A549 (cell line): ENCODE measurements around the gene THAP3. TPM values are rescaled to one million over a fixed set of nuclear protein-coding genes. Genes with fewer than 3 reads are reported as not detected.

Experiments
- ATAC-seq, 2 experiments: fragments of 200-7000 bp in 1 of 2; fragments of >200 bp in 1 of 2; cut with Nextera tagmentation in 1 of 2; cut with Tn5 transposase in 1 of 2; 3 replicates each; pipeline versions ENCODE4 v1.8.0 to v1.9.1; 2018 to 2020; ENCODE audit warnings: mild to moderate bottlenecking in 1 of 2, moderate library complexity in 1 of 2
- CTCF ChIA-PET: fragments of 300-600 bp; sonication (Branson Sonifier 250); formaldehyde crosslinking; extraction: SDS; loops from one replicate; lab custom pipeline; 2021; ENCODE audit warnings: antibody characterized with exemption, inconsistent platforms; lab: Yijun Ruan, JAX
- POLR2A ChIA-PET: fragments of 350-600 bp; formaldehyde crosslinking; extraction: SDS; loops from one replicate; lab custom pipeline; 2021; ENCODE audit warnings: antibody characterized with exemption, inconsistent platforms; lab: Yijun Ruan, JAX
- DNase-seq, 2 experiments: peaks; one replicate each; pipeline versions ENCODE4 v3.0.0 to v3.0.0-alpha.2; 2011 to 2016; ENCODE audit warnings: low read depth in 1 of 2, low spot score in 1 of 2
- FAIRE-seq: peaks from 2 replicates; lab custom pipeline; 2011; peaks lifted over from hg19 to GRCh38; lab: Jason Lieb, UNC
- H3K27ac ChIP-seq, 2 experiments: fragments of >200 bp; sonication (Bioruptor Twin); formaldehyde crosslinking; 3 replicates each; pipeline ENCODE4 v1.5.1; 2016 to 2017
- H3K4me1 ChIP-seq: fragments of >200 bp; sonication (Bioruptor Twin); formaldehyde crosslinking; 3 replicates; pipeline ENCODE4 v1.6.1; 2016
- H3K4me2 ChIP-seq: fragments of >200 bp; sonication (Bioruptor Twin); formaldehyde crosslinking; 3 replicates; pipeline ENCODE4 v1.6.1; 2016
- H3K4me3 ChIP-seq: fragments of >200 bp; sonication (Bioruptor Twin); formaldehyde crosslinking; 3 replicates; pipeline ENCODE4 v1.5.1; 2016
- H3K9me3 ChIP-seq: fragments of >200 bp; sonication (Bioruptor Twin); formaldehyde crosslinking; 3 replicates; pipeline ENCODE4 v1.6.1; 2016
- CHD4 ChIP-seq: fragments of 200-600 bp; sonication (generic); IDR thresholded peaks from 2 replicates; pipeline ENCODE4 v1.6.1; 2016; ENCODE audit warnings: antibody characterized with exemption, mild to moderate bottlenecking, borderline replicate concordance
- EHF ChIP-seq: fragments of 250-450 bp; sonication (Bioruptor Pico); IDR thresholded peaks from 2 replicates; pipeline ENCODE4 v1.5.0; 2020; ENCODE audit warnings: mild to moderate bottlenecking
- ESRRA ChIP-seq: fragments of 150-350 bp; IDR thresholded peaks from 2 replicates; pipeline ENCODE4 v1.6.1; 2014; ENCODE audit warnings: mild to moderate bottlenecking, low read length, borderline replicate concordance
- FOSB ChIP-seq: fragments of 250-450 bp; sonication (Bioruptor Pico); IDR thresholded peaks from 2 replicates; pipeline ENCODE4 v1.5.0; 2020; ENCODE audit warnings: mild to moderate bottlenecking, moderate library complexity
- FOXS1 ChIP-seq: fragments of 250-450 bp; sonication (Bioruptor Pico); IDR thresholded peaks from 2 replicates; pipeline ENCODE4 v1.5.0; 2020; ENCODE audit warnings: mild to moderate bottlenecking, moderate library complexity
- HDAC2 ChIP-seq: fragments of 200-600 bp; sonication (generic); IDR thresholded peaks from 2 replicates; pipeline ENCODE4 v1.6.1; 2016
- HES2 ChIP-seq: fragments of >200 bp; sonication (Bioruptor Twin); formaldehyde crosslinking; IDR thresholded peaks from 2 replicates; pipeline ENCODE4 v1.6.1; 2016
- HEYL ChIP-seq: fragments of 250-450 bp; sonication (Bioruptor Pico); IDR thresholded peaks from 2 replicates; pipeline ENCODE4 v1.8.0; 2021; ENCODE audit warnings: mild to moderate bottlenecking, moderate library complexity
- HMGXB4 ChIP-seq: fragments of 250-450 bp; sonication (Bioruptor Pico); IDR thresholded peaks from 2 replicates; pipeline ENCODE4 v1.5.0; 2021; ENCODE audit warnings: mild to moderate bottlenecking, moderate library complexity, borderline replicate concordance
- HOXA7 ChIP-seq: fragments of 250-450 bp; sonication (Bioruptor Pico); IDR thresholded peaks from 2 replicates; pipeline ENCODE4 v1.5.0; 2020; ENCODE audit warnings: mild to moderate bottlenecking, moderate library complexity
- HOXB5 ChIP-seq: fragments of 250-450 bp; sonication (Bioruptor Pico); IDR thresholded peaks from 2 replicates; pipeline ENCODE4 v1.5.0; 2020; ENCODE audit warnings: mild to moderate bottlenecking, moderate library complexity
- KDM5A ChIP-seq: fragments of 200-600 bp; sonication (generic); IDR thresholded peaks from 2 replicates; pipeline ENCODE4 v1.6.1; 2016; ENCODE audit warnings: antibody characterized with exemption, mild to moderate bottlenecking
- NR3C1 ChIP-seq: fragments of >200 bp; sonication (Bioruptor Twin); formaldehyde crosslinking; IDR thresholded peaks from 3 replicates; pipeline ENCODE4 v1.6.1; 2017
- PBX3 ChIP-seq: IDR thresholded peaks from 2 replicates; pipeline ENCODE4 v1.6.1; 2012
- POLR2A ChIP-seq: IDR thresholded peaks from 2 replicates; pipeline ENCODE4 v1.6.1; 2012; ENCODE audit warnings: mild to moderate bottlenecking, low read length
- POLR2AphosphoS2 ChIP-seq: conservative IDR thresholded peaks from 2 replicates; pipeline ENCODE4 v1.6.1; 2012; ENCODE audit warnings: low read length, improper control_type of control experiment, inconsistent platforms
- RCOR1 ChIP-seq: fragments of 150-350 bp; IDR thresholded peaks from 2 replicates; pipeline ENCODE4 v1.6.1; 2014; ENCODE audit warnings: antibody characterized with exemption, low read length, low read depth
- RFX5 ChIP-seq: fragments of 450-650 bp; IDR thresholded peaks from 2 replicates; pipeline ENCODE4 v1.7.1; 2014; ENCODE audit warnings: antibody characterized with exemption, mild to moderate bottlenecking, moderate library complexity
- SMC3 ChIP-seq: fragments of >200 bp; sonication (Bioruptor Twin); formaldehyde crosslinking; IDR thresholded peaks from 3 replicates; pipeline ENCODE4 v1.6.1; 2018; ENCODE audit warnings: inconsistent platforms
- TP53 ChIP-seq: fragments of 250-450 bp; sonication (Bioruptor Pico); IDR thresholded peaks from 2 replicates; pipeline ENCODE4 v1.5.0; 2021; ENCODE audit warnings: mild to moderate bottlenecking, moderate library complexity
- ZC3H11A ChIP-seq: fragments of 450-650 bp; IDR thresholded peaks from 2 replicates; pipeline ENCODE4 v1.6.1; 2014; ENCODE audit warnings: antibody characterized with exemption, mild to moderate bottlenecking
- ZFP36 ChIP-seq: fragments of 450-650 bp; IDR thresholded peaks from 2 replicates; pipeline ENCODE4 v1.6.1; 2014; ENCODE audit warnings: borderline replicate concordance; ENCODE audit not compliant: partially characterized antibody
- ZNF302 ChIP-seq: fragments of 250-450 bp; sonication (Bioruptor Pico); IDR thresholded peaks from 2 replicates; pipeline ENCODE4 v1.9.0; 2021; ENCODE audit warnings: inconsistent platforms, mild to moderate bottlenecking, moderate library complexity
- ZSCAN20 ChIP-seq: fragments of 250-450 bp; sonication (Bioruptor Pico); IDR thresholded peaks from 2 replicates; pipeline ENCODE4 v1.8.0; 2022; ENCODE audit warnings: mild to moderate bottlenecking, moderate library complexity
- WGBS: methylation state at CpG from one replicate; pipeline ENCODE4 v1.1.6; 2017; ENCODE audit errors: missing lambda C conversion rate; 5-methylcytosine and 5-hydroxymethylcytosine counted together
- polyA plus RNA-seq, 4 experiments: library from polyadenylated mRNA; depleted of rRNA in 3 of 4; stranded (reverse); fragments of >200 nt; fragmentation: RNase III in 1 of 4; extraction: RNeasy Plus Mini Kit Qiagen cat#74134 plus additional on column Dnase treatment in 1 of 4; gene quantifications; 2 replicates in 3 of 4; 3 replicates in 1 of 4; pipeline ENCODE4 v1.2.3, GENCODE V29; 2011 to 2017

The THAP3 gene
- polyA plus RNA-seq, 2 of the 4 experiments (the other 2 are of a cell fraction): 6.5 to 12.0 TPM

- no peak for TF ChIP-seq PBX3
- no peak for TF ChIP-seq HES2
Measured at GRCh38 chr1:6627031-6627430, 2.4 kb downstream of the THAP3 start (continued).

GRCh38 chr1:6627841-6628545 is 3.3 kb downstream of the THAP3 start:
- no peak for ATAC-seq
- WGBS: 89% methylated on average over 17 of the region's 21 CpGs
- no peak overlapping the region for H3K27ac ChIP-seq
- FAIRE-seq: no peak
- no peaks in the 10 kb centered on the region for H3K9me3 ChIP-seq
- ChIA-PET POLR2A (no interaction called here), CTCF (interaction anchor here (1.0 kb wide), 2 partner anchors 74 to 139 kb away, joined by 3 read pairs; partner anchors contain the start of gene NOL9)
- no peak overlapping the region for H3K4me2 ChIP-seq
- no peak for TF ChIP-seq HEYL (CRISPR knock-in tag)
- no peak for TF ChIP-seq NR3C1
- TF ChIP-seq HMGXB4 (CRISPR knock-in tag): no peak
- peaks cover 12% of the 10 kb centered on the region; the same call in 2 of the 3 replicates for H3K4me1 ChIP-seq
- H3K4me3 ChIP-seq: no peak overlapping the region
- DNase-seq: no peak

- WGBS: 92% methylated on average over 12 of the region's 12 CpGs
- TF ChIP-seq SMC3 (no peak), FOXS1 (CRISPR knock-in tag) (no peak), HOXB5 (CRISPR knock-in tag) (no peak), KDM5A (no peak), EHF (CRISPR knock-in tag) (no peak), HMGXB4 (CRISPR knock-in tag) (no peak), ZSCAN20 (CRISPR knock-in tag) (no peak), FOSB (CRISPR knock-in tag) (no peak), HDAC2 (no peak), TP53 (no peak), RCOR1 (no peak)
- no peaks in the 10 kb centered on the region for H3K9me3 ChIP-seq
- no peak overlapping the region for H3K27ac ChIP-seq
- no peak for DNase-seq
- no peak for FAIRE-seq
- no peak overlapping the region for H3K4me3 ChIP-seq
- CTCF ChIA-PET: no interaction called here
- ATAC-seq: no peak
- POLR2A ChIA-PET: no interaction called here
- peaks cover 12% of the 10 kb centered on the region; the same call in 2 of the 3 replicates for H3K4me1 ChIP-seq
- H3K4me2 ChIP-seq: no peak overlapping the region
Measured at GRCh38 chr1:6628971-6629479, 4.4 kb downstream of the THAP3 start.

GRCh38 chr1:6630027-6630426 is 5.4 kb downstream of the THAP3 start:
- ChIA-PET POLR2A (interaction anchor here (0.6 kb wide), 1 partner anchor 68 kb away, joined by 3 read pairs; no protein-coding TSS in a partner anchor), CTCF (interaction anchor here (1.3 to 1.9 kb wide), 3 partner anchors 13 to 75 kb away, joined by 4 to 8 read pairs (median 4); partner anchors contain the start of genes NOL9 and TAS1R1)
- H3K4me3 ChIP-seq: no peak overlapping the region
- FAIRE-seq: no peak
- peaks cover 7% of the 10 kb centered on the region; the same call in 2 of the 3 replicates for H3K4me1 ChIP-seq
- TF ChIP-seq POLR2A: no peak
- TF ChIP-seq ZC3H11A: no peak
- TF ChIP-seq SMC3: no peak
- no peak for TF ChIP-seq ESRRA
- no peak for TF ChIP-seq HOXA7 (CRISPR knock-in tag)
- TF ChIP-seq CHD4: no peak
- no peak for TF ChIP-seq KDM5A
- TF ChIP-seq ZFP36: no peak
- no peak for TF ChIP-seq POLR2AphosphoS2
- no peak for TF ChIP-seq ZNF302 (CRISPR knock-in tag)
- TF ChIP-seq FOSB (CRISPR knock-in tag): no peak
- no peak for TF ChIP-seq RFX5
- no peak for ATAC-seq
- no peak overlapping the region for H3K4me2 ChIP-seq
- DNase-seq: no peak
- no peak overlapping the region for H3K27ac ChIP-seq
- 97% methylated on average over 8 of the region's 8 CpGs for WGBS
- H3K9me3 ChIP-seq: no peaks in the 10 kb centered on the region
